ENCODE results near the gene NOS1AP.

The NOS1AP gene

DNA sequence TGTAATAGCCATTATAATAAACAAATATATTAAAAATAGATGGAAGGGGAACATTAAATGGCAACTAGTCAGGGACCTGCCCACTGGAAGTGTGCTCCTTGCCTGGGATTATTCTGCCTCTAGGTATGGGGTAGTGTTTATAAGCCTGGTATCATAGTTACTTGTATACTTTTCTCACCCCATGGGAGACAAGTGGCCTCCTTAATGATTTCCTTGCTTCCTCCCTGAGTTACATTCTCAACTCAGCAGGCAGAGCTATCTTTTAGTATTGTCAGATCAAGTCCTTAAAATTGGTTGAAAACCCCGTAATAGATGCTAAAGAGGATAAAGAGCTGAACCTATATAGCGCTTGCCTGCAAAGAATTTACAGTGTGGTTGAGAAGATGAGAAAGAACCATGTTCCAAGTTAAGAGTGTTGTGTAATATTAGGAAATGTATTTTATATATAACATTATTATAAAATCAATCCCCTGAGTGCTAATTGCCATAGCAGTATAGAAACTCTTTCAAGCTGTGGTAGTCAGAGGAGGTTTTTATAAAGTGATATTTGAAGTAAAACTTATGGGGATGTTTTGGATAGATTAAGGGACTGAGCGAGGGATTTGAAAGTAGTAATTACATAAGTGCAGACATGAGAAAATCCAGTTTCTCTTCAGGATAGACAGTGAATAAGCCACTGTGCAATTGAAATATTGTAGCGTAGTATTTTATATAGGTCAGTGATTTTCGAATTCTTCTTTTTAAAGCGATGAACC is 200.7 kb downstream of the NOS1AP start:
- no peak for DNase-seq

DNA sequence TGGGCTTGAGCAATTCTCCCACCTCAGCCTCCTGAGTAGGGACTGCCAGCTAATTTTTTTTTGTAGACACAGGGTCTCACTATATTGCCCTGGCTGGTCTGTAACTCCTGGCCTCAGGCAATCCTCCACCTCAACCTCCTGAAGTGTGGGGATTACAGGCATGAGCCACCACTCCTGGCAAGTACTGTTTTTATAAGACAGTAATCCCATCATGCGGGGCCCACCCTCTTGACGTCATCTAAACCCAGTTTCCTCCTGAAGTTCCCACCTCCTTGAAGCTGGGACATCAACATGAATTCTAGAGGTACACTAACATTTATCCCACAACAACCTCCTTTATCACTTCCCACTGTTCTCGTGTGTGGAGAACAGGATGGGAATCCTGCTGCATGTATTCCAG is 202.5 kb downstream of the NOS1AP start:
- no peak for DNase-seq

- DNase-seq = no peak
Observed at GRCh38 chr1:162272419-162272818, 202.9 kb downstream of the NOS1AP start.

- DNase-seq = no peak
Observed at GRCh38 chr1:162275622-162276175, 206.2 kb downstream of the NOS1AP start.

- DNase-seq = peak; percentile 52
Observed at GRCh38 chr1:162276493-162276892, 207.0 kb downstream of the NOS1AP start.

GRCh38 chr1:162279136-162279498 is 209.6 kb downstream of the NOS1AP start:
- no peak for DNase-seq

- no peak for DNase-seq
Observed at GRCh38 chr1:162281426-162281825, 211.9 kb downstream of the NOS1AP start.

DNA sequence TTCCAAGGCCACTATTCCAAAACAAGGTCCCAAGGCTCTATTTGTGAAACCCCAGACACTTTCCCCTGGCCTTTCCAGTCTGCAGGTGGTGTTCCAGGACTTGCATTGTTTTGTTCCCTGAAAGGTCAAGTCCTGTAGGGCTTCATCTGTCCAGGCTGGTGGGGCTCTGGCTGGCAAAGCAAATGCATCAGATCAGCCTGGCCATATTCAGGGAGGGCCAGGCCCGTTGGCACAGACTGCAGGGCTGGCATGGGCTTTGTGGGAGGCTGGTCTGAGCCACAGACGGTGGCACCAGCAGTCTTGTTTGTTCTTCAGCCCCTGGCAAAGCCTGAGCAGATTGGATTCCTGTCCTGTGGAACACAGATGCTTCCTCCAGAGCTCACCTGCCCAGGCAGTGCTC is 214.2 kb downstream of the NOS1AP start:
- no peak for DNase-seq

DNA sequence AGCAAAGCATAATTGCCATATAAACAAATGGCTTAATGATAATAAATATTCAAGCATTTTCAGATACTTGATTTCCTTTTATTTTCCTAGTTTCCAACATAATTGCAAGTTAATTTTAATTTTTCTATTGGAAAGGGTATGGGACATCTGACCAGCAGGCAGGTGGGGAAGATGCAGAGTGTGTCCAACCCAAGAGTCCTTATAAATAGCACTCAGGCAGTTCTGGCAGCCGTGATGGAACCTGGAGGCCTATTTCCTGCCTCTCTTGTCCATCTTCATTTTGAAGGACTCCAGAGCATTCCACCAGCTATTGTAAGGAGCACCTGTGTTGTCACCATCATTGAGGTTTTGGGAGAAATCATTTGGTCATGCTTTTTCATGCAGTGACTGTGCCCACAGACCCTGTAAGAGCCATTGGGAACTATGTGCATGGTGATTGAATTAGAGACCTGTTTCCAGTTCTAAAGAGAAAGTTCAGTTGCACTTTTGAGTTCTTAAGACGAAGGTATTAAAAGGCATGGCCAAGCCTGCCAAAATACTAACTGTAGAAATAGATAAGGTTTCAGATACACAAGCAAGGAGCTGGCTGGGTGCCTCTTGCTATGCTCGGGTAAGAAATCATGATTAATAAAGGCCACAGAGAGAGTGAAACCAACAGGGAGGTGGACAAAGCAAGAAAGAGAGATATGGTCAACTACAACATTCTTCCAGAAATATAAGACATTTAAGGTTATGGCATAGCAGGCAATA is 214.9 kb downstream of the NOS1AP start:
- DNase-seq = peak; percentile 65

GRCh38 chr1:162285149-162285561 is 215.7 kb downstream of the NOS1AP start:
- DNase-seq = no peak

DNA sequence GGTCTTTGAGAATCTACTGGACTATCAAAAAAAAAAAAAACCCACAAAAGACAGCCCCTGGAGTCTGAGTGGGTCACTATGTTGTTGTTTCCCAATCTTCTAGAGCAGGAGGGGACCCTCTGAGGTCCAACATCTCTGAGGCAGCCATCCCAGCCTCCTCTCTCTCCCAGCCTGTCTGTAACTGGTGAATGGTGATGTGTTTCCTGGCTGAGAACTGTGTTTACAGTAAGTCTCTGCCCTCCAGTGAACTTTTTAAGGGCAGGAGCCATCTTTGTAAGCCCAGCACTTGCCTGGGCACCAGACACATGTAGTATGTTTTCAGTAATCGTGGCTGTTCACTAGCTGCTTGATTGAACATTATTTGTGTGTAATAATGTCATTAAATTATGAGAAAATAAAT is 221.5 kb downstream of the NOS1AP start:
- DNase-seq = no peak

DNA sequence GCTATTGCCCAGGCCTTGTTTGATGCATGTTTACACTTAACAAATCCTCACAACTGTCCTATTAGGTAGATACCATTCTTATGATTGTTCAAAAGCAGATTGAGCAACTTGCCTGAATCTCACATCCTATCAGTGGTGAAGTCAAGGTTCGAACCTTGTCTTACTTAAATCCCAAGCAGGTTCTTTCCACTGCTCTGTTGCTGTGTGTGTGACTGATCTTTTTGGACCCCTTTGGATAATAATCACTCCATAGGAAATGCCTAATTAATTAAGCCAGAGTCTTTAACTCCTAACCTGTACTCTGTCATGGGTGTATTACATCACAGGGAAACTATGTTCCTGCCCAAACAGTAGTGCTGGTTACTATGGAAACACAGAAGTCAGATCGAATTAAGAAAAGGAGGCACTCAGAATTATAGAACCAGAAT is 222.9 kb downstream of the NOS1AP start:
- no peak for DNase-seq

DNA sequence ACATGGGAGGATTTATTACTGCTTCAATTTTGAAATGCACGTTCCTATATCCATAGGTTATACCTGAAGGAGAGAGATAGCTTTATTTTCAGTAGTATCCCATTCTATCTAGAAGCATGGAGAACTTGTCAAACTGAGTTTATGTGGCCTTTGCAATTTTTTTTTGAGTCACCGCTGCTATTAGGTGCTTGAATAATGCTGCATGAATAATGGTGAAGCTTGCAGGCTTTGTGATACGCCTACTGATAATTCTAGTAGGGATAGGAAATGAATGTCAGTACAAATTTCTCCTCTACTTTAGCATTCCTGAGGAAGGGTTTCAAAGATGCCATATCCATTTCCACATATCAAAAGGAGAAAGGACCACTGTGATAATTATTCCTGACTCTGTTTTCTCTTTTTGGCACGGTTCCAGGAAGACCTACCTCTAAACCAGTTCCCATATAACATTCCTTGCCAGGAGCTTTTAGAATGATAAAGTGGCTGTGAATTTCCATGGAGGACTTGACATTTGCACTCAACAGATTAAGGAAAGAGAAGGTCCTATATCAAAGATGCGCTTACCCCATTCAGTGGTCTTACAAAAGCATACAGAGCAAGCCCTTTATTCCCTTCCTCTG is 223.7 kb downstream of the NOS1AP start:
- no peak for DNase-seq

- no peak for DNase-seq
Observed at GRCh38 chr1:162294015-162294414, 224.5 kb downstream of the NOS1AP start.

- DNase-seq = no peak
Observed at GRCh38 chr1:162297208-162297607, 227.7 kb downstream of the NOS1AP start.

DNA sequence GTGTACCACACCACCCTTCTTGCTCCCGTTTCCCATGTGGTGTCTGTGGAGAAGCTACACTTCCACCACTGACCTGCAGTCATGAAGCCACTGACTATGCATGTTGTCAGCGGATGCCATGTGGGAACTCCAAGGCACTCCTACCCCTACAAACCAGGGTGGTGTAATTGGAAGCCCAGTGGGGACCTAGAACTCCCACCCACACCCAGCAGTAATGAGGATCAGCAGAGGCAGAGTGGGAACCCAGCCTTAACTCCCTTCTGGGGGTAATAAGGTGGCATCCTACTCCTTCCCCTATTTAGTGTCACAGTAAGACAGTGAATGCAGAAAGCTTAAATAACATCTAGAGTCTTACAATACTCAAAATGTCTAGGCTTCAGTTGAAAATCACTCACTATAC is 228.8 kb downstream of the NOS1AP start:
- no peak for DNase-seq

- DNase-seq = no peak
Observed at GRCh38 chr1:162299018-162299417, 229.5 kb downstream of the NOS1AP start.

DNA sequence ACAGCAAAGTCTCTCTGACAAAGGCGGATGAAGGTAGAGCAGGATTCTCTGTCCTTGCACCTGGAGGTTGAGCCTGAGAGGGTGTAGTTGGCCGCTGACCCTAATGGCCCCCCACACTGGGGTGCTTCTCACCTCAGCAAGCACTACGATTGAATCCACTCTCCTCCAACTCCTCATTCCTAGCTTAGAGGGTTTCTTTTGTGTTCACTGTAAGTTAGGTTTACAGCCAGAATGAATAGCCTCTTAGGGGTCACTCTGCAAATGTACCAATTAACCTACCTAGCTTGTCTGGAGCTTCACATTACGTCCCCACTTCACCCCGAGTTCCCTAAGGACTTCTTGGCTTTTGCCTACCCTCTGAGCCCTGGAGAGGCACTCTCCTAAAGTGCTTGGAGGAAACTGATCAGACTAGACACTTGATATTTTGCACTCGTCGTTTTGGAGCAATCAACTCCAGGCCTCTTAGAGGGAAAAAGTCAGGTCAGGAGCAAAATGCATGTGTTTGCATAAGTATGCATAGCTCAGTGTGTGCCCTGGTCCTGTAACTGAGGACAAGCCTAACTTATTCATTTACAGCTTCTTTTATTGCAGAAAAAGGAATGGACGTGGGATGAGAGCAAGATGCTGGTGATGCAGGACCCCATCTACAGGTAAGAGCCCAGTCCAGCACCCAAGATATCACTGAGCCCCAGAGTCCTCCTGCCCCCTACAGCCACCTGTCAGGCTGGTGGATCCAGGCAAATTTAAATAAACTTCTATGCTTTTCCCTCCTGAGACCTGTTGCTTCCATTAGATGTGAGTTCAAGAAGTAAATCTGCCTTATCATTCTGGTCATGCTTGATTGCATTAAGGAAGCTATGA is 230.8 kb downstream of the NOS1AP start:
- DNase-seq = no peak

DNA sequence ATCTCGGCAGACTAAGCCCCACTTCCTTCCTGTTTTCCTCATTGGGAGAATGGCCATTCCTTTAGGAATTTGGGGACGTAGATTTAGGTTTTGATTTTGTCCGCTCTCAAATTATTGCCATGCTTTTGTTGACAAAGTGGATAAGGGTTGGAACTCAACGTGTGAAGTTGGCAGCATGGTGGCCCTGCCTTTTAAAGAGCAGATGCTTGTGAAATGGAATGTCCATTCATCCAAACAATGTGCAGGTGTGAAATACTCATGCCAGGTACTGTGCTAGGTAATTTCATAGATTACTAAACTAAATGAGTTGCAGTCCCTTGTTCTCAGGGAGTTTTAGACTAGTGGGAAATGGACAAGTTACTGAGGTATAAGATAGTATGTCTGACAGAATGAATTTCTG is 232.2 kb downstream of the NOS1AP start:
- no peak for DNase-seq

DNA sequence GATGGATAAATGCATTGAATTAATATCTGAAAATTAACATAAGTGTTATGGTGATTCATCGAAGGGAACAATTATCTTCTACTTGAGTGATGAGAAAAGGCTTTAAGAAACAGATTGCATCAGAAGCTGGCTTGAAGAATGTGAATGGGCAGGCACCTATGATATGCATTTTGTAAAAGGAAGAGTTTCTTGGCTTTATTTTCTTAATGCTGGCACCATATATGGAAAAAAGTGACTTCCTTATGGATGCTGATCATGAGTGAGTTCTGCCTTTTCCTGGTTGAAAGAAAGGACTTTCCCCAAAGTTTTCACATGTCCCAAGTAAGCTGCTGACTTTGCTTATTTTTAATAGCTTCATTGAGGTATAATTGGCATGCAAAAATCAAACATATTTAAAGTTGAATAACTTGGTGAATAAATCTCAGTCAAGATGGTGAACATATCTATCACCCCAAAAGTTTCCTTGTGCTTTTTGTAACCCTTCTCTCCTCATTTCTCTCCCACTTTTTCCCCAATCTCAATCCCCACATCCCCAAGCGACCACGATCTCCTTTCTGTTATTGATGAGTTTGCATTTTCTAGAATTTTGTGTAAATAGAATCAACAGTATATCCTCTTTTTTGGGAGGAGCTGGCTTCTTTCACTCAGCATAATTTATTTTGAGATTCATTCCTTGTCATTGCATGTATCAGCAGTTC is 233.0 kb downstream of the NOS1AP start:
- no peak for DNase-seq

GRCh38 chr1:162303004-162303344 is 233.5 kb downstream of the NOS1AP start:
- no peak for DNase-seq

GRCh38 chr1:162304736-162305135 is 235.2 kb downstream of the NOS1AP start:
- no peak for DNase-seq
